Subcutaneous abdominal adipose tissue (tissue), 5 donors: ENCODE data around the gene GNG14.
A peak's percentile ranks its signal among the peaks of the same experiment; 100 is the strongest.

Experiments
- H3K27ac ChIP-seq: one replicate; pipeline ENCODE4 v1.7.0; 2013; ENCODE audit warnings: low read depth, mild to moderate bottlenecking, inconsistent platforms, low read length, moderate library complexity
- H3K27me3 ChIP-seq, 5 donors: one replicate each; pipeline ENCODE4 v1.7.0; 2013; ENCODE audit warnings: low read length in 5 of 5, inconsistent platforms in 1 of 5; ENCODE audit not compliant: control insufficient read depth in 5 of 5, insufficient read depth in 4 of 5
- H3K36me3 ChIP-seq, 5 donors: one replicate each; pipeline ENCODE4 v1.7.0; 2013; ENCODE audit warnings: low read length in 5 of 5; ENCODE audit not compliant: control insufficient read depth in 5 of 5, insufficient read depth in 5 of 5
- H3K4me1 ChIP-seq, 5 donors: one replicate each; pipeline ENCODE4 v1.7.0; 2013; ENCODE audit warnings: low read length in 5 of 5, mild to moderate bottlenecking in 3 of 5, moderate library complexity in 1 of 5; ENCODE audit not compliant: control insufficient read depth in 5 of 5, insufficient read depth in 5 of 5
- H3K4me3 ChIP-seq, 5 donors: one replicate each; pipeline ENCODE4 v1.7.0; 2013; ENCODE audit warnings: low read length in 5 of 5, low read depth in 1 of 5
- H3K9ac ChIP-seq, 5 donors: one replicate each; pipeline ENCODE4 v1.7.0; 2013; ENCODE audit warnings: low read length in 5 of 5, mild to moderate bottlenecking in 4 of 5, moderate library complexity in 3 of 5
- H3K9me3 ChIP-seq, 5 donors: one replicate each; pipeline ENCODE4 v1.7.0; 2013; ENCODE audit warnings: low read length in 5 of 5; ENCODE audit not compliant: control insufficient read depth in 5 of 5
- donor health status: healthy.
- donor health status: healthy.
- donor health status: healthy.
- donor health status: healthy.
- donor health status: healthy.

Gene GNG14

GRCh38 chr19:12648088-12648487, 39.7 kb upstream of the GNG14 start:
- peak overlapping the region in 4 of 5 donors; percentile 38 to 52 (median 46) for H3K4me3 ChIP-seq
- H3K4me1 ChIP-seq: peaks cover 3 to 12% (median 11%) of the 10 kb centered on the region in 5 donors
- no peak overlapping the region for H3K27ac ChIP-seq
- no peaks in the 10 kb centered on the region for H3K9me3 ChIP-seq
- no peaks in the 10 kb centered on the region for H3K27me3 ChIP-seq
- H3K36me3 ChIP-seq: peaks cover 0 to 16% (median 8%) of the 10 kb centered on the region in 5 donors
- peak overlapping the region in 3 of 5 donors; percentile 46 to 59 (median 56) for H3K9ac ChIP-seq

DNA sequence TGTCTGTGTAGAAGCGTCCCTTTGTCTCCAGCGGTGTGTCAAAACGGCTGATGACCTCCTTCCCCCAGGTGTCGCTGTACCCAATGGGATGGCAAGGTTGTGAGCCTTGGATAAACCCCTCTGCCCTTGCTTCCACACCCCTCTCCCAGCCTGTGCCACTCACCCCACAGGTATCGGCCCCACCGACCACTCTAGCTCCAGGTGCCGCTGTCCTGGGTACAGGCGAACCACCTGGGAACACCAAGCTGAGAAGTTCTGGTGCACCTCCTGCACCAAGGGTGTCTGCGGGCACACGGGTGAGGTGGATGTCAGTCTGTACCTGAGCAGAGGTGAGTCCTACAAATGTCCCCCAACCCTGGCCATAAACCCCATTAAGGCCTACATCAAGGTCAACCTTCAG, 37.9 kb upstream of the GNG14 start:
- Histone ChIP-seq H3K4me3 (no peak overlapping the region), H3K27ac (no peak overlapping the region), H3K9me3 (no peaks in the 10 kb centered on the region), H3K4me1 (peaks cover 3 to 12% (median 11%) of the 10 kb centered on the region in 5 donors), H3K36me3 (peaks cover 0 to 26% (median 10%) of the 10 kb centered on the region in 5 donors), H3K9ac (no peak overlapping the region), H3K27me3 (no peaks in the 10 kb centered on the region)

GRCh38 chr19:12652219-12652618, 35.6 kb upstream of the GNG14 start:
- H3K4me1 ChIP-seq: peaks cover 3 to 12% (median 11%) of the 10 kb centered on the region in 5 donors
- H3K27me3 ChIP-seq: no peaks in the 10 kb centered on the region
- peaks cover 0 to 42% (median 28%) of the 10 kb centered on the region in 5 donors for H3K36me3 ChIP-seq
- no peak overlapping the region for H3K4me3 ChIP-seq
- no peak overlapping the region for H3K27ac ChIP-seq
- H3K9ac ChIP-seq: no peak overlapping the region
- no peaks in the 10 kb centered on the region for H3K9me3 ChIP-seq

GRCh38 chr19:12655546-12655945, 32.3 kb upstream of the GNG14 start:
- peaks cover 0 to 65% (median 47%) of the 10 kb centered on the region in 5 donors for H3K36me3 ChIP-seq
- H3K9ac ChIP-seq: no peak overlapping the region
- no peak overlapping the region for H3K4me3 ChIP-seq
- H3K27me3 ChIP-seq: no peaks in the 10 kb centered on the region
- H3K9me3 ChIP-seq: no peaks in the 10 kb centered on the region
- H3K27ac ChIP-seq: no peak overlapping the region
- H3K4me1 ChIP-seq: no peaks in the 10 kb centered on the region

DNA sequence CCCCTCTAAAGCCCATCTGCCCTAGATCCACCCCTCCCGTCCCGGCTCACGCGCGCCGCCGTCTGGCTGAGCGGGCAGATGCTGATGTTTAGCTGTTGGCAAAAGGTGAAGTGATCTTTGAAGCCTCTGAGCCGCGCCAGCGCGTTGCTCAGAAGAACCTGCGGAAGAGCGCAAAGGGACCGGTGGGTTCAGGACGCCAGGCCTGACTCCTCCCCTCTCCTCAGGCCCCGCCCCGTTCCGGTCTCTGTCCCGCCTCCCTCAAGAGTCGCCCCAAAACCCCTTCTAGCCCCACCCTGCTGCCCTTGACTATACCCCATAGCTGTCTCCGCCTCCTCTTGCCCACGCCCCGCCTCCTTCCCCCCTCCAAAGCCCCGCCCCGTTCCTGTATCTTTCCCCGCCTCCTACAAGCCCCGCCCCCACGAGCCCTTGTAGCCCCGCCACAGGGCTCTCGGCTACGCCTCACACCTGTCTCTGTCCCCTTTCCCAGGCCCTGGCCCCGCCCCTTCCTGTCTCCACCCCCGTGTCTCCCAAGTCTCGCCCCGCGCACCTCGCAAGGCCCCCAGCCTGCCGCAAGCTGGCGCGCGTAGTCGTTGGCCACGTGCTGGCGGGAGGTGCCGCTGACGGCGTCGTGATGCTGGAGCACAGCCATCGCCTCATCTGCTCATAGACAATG, 30.8 kb upstream of the GNG14 start:
- Histone ChIP-seq H3K9me3 (no peaks in the 10 kb centered on the region), H3K4me1 (no peaks in the 10 kb centered on the region), H3K4me3 (no peak overlapping the region), H3K36me3 (peaks cover 0 to 65% (median 51%) of the 10 kb centered on the region in 5 donors), H3K27ac (no peak overlapping the region), H3K27me3 (no peaks in the 10 kb centered on the region), H3K9ac (no peak overlapping the region)

DNA sequence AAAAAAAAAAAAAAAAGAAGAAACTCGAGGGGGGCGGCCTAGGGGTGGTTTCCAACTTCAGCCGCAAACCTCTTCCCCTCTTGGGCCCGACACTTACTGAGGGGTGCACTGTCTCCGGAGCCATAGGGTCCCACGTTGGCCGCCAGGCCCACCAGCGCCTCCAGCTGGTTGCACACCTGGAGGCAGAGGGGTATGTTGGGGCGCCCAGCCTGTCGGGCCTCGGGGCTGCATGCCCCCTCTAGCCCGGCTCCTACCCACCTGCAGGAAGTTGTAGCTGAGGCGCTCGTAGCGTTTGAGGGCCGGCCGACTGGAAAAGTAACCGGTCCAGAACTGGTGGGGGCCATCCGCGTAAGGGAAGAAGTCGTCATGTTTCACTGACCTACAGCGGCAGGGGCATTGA, 29.8 kb upstream of the GNG14 start:
- Histone ChIP-seq H3K36me3 (peaks cover 0 to 68% (median 50%) of the 10 kb centered on the region in 5 donors), H3K9ac (no peak overlapping the region), H3K4me1 (no peaks in the 10 kb centered on the region), H3K4me3 (no peak overlapping the region), H3K27me3 (no peaks in the 10 kb centered on the region), H3K27ac (no peak overlapping the region), H3K9me3 (no peaks in the 10 kb centered on the region)

DNA sequence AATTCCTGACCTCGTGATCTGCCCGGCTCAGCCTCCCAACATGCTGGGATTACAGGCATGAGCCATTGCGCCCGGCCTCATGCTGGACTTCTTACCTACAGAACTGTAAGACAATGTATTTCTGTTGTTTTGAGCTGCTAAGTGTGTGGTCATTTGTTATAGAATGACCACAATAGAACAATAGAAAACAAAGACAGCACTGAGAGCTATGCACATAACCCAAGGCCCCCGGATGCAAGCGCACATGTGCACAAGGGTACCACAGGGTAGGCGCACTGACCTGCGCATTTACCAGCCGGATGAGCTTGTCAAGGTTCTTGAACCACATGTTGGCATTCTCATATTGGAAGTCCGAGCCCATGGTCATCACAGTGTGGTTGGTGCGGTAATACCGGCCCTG, 26.8 kb upstream of the GNG14 start:
- Histone ChIP-seq H3K4me3 (no peak overlapping the region), H3K9me3 (no peaks in the 10 kb centered on the region), H3K36me3 (peaks cover 0 to 70% (median 46%) of the 10 kb centered on the region in 5 donors), H3K27me3 (no peaks in the 10 kb centered on the region), H3K9ac (no peak overlapping the region), H3K27ac (no peak overlapping the region), H3K4me1 (peaks cover 4 to 18% (median 7%) of the 10 kb centered on the region in 5 donors)

DNA sequence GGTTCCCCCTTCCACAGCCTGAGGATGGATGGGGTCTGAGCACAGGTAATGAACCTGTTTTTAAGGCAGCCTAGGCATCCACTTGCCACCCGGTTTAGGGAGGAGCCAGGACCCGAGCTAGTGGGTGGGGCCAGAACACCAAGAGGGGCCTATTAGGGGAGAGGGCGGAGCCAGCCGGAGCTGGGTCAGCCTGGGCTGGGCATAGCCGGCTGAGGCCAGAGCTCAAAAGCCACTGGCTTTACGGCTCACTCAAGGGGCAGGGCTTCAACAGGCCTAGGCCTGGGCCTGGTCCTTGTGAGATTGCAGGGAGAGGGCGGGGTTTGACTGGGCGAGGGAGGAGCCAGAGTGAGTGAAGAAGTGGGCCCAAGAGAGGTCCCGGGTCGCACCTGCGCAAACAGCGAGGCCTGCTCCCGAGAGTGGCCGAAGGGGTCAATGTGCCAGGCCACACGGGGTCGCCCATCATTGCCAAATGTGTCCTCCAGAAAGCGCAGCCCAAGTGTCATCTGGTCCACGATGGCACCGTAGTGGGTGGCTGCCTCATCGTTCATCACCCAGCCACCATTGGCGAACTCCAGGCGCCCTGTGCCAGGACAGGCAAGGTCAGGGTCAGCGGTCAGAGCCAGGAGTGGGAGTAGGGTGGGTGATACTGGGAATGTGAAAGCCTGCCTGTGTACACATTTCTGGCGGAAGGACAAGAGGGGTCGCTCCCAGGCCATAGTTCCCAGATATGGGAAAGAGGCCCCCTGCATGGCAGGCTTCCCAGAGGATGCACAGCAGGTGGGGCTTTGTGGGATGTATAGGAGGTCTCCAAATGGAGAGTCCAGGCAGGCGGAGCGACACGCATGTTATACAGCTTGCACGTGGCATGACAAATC, 23.2 kb upstream of the GNG14 start:
- Histone ChIP-seq H3K27ac (no peak overlapping the region), H3K9me3 (no peaks in the 10 kb centered on the region), H3K9ac (no peak overlapping the region), H3K4me1 (peaks cover 15 to 54% (median 36%) of the 10 kb centered on the region in 5 donors), H3K27me3 (no peaks in the 10 kb centered on the region), H3K36me3 (peaks cover 0 to 51% (median 26%) of the 10 kb centered on the region in 5 donors), H3K4me3 (peak overlapping the region in 1 of 5 donors; percentile 12)

DNA sequence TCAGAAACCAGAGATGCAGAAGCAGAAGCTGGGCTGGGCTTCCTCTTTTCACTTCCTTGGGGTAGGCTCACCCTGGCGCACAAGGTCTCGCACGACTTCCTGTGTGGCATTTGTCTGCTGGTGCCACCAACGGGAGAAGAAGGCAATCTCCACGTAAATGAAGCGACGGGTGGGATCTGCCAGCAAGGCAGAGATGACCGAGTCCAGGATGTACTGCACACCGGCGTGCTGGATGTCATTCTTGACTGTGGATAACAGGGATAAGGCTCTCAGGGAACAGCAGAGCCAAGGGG, 22.6 kb upstream of the GNG14 start:
- no peaks in the 10 kb centered on the region for H3K27me3 ChIP-seq
- H3K4me3 ChIP-seq: peak overlapping the region; percentile 86 to 98 (median 95)
- peaks cover 0 to 46% (median 22%) of the 10 kb centered on the region in 5 donors for H3K36me3 ChIP-seq
- H3K9ac ChIP-seq: no peak overlapping the region
- peaks cover 19 to 60% (median 42%) of the 10 kb centered on the region in 5 donors for H3K4me1 ChIP-seq
- no peak overlapping the region for H3K27ac ChIP-seq
- H3K9me3 ChIP-seq: no peaks in the 10 kb centered on the region

- Histone ChIP-seq H3K27me3 (no peaks in the 10 kb centered on the region), H3K36me3 (peaks cover 0 to 42% (median 22%) of the 10 kb centered on the region in 5 donors), H3K9ac (peak overlapping the region; percentile 84 to 99 (median 90)), H3K4me3 (peak overlapping the region; percentile 86 to 98 (median 95)), H3K9me3 (no peaks in the 10 kb centered on the region), H3K4me1 (peaks cover 21 to 65% (median 47%) of the 10 kb centered on the region in 5 donors), H3K27ac (peak overlapping the region; percentile 76)
Observed at GRCh38 chr19:12665671-12666264, 22.0 kb upstream of the GNG14 start.
